GM12865 (cell line): ENCODE measurements around the gene CALHM2.

Source experiments
- DNase-seq: peaks from one replicate; pipeline ENCODE4 v3.0.0; 2010; ENCODE audit warnings: low read depth
- H3K4me3 ChIP-seq: 2 replicates; pipeline ENCODE4 v1.5.1; 2011; ENCODE audit warnings: mild to moderate bottlenecking, low read depth, low read length, control low read depth
- TF ChIP-seq, protein P1 (sequence below): IDR thresholded peaks from 2 replicates; pipeline ENCODE4 v1.5.1; 2011; ENCODE audit warnings: low read length, control low read depth, low read depth, inconsistent platforms; ENCODE audit not compliant: insufficient read depth; ENCODE audit errors: missing control alignments

CALHM2 gene

GRCh38 chr10:103457896-103458583 lies 5.9 kb upstream of the CALHM2 start:
- TF ChIP-seq, protein P1, sequence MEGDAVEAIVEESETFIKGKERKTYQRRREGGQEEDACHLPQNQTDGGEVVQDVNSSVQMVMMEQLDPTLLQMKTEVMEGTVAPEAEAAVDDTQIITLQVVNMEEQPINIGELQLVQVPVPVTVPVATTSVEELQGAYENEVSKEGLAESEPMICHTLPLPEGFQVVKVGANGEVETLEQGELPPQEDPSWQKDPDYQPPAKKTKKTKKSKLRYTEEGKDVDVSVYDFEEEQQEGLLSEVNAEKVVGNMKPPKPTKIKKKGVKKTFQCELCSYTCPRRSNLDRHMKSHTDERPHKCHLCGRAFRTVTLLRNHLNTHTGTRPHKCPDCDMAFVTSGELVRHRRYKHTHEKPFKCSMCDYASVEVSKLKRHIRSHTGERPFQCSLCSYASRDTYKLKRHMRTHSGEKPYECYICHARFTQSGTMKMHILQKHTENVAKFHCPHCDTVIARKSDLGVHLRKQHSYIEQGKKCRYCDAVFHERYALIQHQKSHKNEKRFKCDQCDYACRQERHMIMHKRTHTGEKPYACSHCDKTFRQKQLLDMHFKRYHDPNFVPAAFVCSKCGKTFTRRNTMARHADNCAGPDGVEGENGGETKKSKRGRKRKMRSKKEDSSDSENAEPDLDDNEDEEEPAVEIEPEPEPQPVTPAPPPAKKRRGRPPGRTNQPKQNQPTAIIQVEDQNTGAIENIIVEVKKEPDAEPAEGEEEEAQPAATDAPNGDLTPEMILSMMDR = no peak
- no peak for DNase-seq
- no peak overlapping the region for H3K4me3 ChIP-seq

DNA sequence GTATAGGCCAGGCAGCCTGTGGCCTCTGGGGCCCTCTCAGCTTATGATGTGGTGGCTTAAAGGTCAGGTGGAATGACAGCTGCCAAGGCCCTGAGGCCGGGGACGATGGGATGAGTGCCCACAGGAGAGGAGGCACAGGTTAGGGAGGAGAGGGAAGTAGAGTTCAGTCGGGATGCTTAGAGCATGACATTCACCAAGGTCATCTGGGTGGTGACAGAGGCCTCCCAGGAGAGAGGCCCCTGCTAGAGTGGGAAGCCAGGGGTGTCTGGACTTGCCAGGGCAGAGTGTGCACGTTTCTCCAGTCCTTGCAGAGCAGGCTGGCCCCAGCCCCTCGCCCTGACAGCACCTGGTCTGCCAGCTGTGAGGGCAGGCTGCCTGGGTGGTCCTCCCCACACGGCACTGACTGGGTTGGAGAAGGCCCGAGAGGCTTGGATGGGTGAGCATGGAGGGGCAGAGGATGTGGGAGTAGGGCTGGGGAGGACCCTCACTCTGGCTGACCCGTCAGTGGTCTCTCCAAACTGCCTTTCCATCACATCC lies 5.1 kb upstream of the CALHM2 start:
- H3K4me3 ChIP-seq = no peak overlapping the region
- TF ChIP-seq, protein P1 = no peak
- no peak for DNase-seq

DNA sequence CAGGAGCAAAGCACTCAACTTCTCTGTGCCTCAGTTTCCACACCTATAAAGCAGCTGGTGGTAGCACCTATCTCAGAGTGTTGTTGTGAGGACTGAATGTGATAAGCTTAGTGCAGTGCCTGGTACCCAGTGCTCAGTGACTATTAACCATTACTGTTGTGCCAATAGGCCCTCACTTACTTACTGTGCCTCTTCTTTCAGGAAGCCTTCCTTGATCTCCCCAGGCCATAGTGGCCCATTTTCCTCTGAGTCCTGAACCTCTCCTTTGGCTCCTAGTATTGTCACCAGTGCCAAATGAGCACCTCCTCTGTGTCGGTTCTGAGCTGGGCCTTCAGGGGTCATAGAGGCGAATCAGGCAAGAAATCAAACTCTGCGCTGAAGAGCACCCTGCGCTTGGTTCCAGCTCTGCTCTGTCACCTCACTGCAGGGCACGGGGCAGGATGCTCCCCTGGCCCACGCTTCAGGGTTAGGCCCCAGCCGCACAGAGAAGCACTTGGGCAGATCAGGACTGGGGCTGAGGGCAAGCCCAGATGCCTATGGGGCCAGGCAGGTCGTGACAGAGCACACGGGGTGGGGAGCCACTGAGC lies 4.0 kb upstream of the CALHM2 start:
- TF ChIP-seq, protein P1 = no peak
- DNase-seq = no peak
- no peak overlapping the region for H3K4me3 ChIP-seq

- no peak overlapping the region for H3K4me3 ChIP-seq
- DNase-seq = no peak
- TF ChIP-seq, protein P1 = no peak
These were observed 3.1 kb upstream of the CALHM2 start for GRCh38 chr10:103455235-103455634.

DNA sequence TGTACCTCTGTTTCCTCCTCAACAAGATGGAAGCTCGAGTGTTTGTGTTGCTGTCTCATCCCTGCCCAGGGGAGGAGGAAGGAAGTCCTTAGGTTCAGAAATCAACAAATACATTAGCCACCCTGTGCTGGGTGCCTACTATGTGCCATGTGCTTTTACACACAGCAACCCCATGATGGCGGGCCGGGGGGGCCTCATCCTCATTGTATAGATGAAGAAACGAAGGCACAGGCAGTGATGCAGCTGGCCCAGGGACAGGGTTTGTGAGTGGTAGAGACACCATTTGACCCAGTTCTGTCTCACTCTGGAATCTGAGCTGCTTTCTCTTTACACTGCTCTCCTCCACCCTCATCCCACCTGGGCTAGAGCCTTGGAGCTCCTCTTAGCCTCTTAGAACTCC lies 1.9 kb upstream of the CALHM2 start:
- TF ChIP-seq, protein P1 = no peak
- no peak overlapping the region for H3K4me3 ChIP-seq
- DNase-seq = no peak

DNA sequence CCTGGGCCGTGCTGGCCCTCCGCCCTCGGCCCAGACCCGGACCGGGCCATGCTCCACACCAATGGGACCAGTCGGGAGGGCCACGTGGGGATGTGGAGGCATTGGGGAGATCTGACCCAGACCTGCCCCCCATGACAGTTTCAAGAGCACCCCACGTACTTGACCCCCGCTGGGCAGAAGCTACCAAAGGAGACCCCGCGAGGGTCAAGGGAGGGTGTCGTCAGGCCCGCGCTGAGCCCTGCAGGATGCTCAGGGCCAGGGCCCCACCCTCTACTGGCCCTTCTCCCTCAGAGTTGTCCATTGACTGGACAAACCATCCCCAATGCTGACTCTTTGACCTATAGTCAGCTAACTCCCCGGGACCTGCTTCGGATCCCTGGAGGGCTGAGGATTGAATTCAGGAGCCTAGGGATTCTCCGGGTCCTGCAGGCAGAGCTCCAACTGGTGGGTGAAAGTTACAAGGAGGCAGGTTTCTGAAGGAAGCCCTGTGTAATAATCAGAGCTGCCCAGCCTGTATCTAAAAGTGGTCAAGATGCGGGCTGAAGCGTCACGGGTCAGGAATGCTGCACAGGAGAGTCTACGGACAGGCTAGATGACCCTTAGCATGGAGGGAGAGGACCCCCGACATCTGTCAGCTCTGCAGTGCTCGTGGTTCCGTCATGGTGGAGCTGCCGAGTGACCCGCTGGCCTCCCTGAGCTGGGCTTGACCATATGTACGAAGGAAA lies 498 bp upstream of the CALHM2 start:
- peak overlapping the region; percentile 86 for H3K4me3 ChIP-seq
- DNase-seq = no peak
- TF ChIP-seq, protein P1 = no peak
